ENCODE data around the gene ARG1.
A peak's percentile ranks its signal among the peaks of the same experiment; 100 is the strongest.
"Not testable (repeated sequence)": the region's sequence is repeated elsewhere in the genome, so short reads cannot be mapped to it uniquely, and the experiment has no call there.

The ARG1 gene

GRCh38 chr6:131572686-131573415, at the start of gene ARG1:
Gene ARG1, plus strand, starts transcription at chr6:131573226. Its CDS starts 57 bp downstream, at chr6:131573283.
- DNase-seq (ENCODE audit: low read depth) = no peak

DNA sequence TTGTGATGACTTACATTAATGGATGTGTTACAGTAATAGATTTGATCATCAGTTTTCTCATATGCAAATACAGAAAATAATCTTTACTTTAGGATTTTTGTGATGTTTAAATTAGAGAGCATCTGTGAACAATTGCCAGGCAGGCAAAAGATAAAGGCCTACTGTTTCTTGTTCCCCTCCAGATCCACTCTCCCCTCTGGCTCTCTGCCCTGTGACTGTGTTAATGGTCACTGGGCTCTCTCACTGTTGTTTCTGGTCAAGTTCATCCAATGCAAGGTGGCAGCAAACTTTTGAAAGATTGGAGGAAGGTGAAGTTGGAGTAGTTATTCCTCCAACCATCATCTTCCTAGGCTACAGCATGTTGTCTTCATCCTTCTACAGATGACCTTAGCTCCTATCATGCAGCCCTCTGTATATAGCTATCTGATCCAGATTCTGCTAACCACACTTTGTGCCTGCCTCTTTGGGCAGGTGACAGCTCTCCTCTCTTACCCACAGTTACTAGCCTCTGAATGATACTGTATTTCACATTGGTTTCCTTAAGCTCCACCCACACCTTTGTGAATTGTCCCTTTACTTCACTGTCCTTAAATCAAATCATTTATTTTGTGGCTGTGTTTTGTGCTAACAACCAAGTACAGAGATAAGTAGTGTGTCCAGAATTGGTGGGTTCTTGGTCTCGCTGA, 48.9 kb upstream of the ARG1 start:
- no peak for DNase-seq (ENCODE audit: low read depth)

GRCh38 chr6:131524695-131525336, 48.2 kb upstream of the ARG1 start:
- no peak for DNase-seq (ENCODE audit: low read depth)

DNA sequence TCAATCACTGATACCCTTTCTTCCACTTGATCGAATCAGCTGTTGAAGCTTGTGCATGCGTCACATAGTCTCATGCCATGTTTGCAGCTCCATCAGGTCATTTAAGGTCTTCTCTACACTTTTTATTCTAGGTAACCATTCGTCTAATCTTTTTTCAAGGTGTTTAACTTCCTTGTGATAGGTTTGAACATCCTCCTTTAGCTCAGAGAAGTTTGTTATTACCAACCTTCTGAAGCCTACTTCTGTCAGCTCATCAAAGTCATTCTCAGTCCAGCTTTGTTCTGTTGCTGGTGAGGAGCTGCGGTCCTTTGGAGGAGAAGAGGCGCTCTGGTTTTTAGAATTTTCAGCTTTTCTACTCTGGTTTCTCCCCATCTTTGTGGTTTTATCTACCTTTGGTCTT, 42.1 kb upstream of the ARG1 start:
- not testable (repeated sequence) for DNase-seq (ENCODE audit: low read depth)

DNA sequence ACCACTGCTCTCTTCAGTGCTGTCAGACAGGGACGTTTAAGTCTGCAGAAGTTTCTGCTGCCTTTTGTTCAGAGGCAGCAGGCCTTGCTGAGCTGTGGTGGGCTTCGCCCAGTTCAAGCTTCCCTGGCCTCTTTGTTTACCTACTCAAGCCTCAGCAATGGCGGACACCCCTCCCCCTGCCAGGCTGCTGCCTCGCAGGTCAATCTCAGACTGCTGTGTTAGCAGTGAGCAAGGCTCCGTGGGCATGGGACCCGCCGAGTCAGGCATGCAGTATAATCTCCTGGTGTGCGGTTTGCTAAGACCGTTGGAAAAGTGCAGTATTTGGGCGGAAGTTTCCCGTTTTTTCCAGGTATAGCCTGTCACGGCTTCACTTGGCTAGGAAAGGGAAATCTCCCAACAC, 41.3 kb upstream of the ARG1 start:
- DNase-seq (ENCODE audit: low read depth) = not testable (repeated sequence)

GRCh38 chr6:131532580-131533039, 40.4 kb upstream of the ARG1 start:
- DNase-seq (ENCODE audit: low read depth) = peak; percentile 26

GRCh38 chr6:131538615-131539014, 34.4 kb upstream of the ARG1 start:
- not testable (repeated sequence) for DNase-seq (ENCODE audit: low read depth)

GRCh38 chr6:131545317-131545716, 27.7 kb upstream of the ARG1 start:
- DNase-seq (ENCODE audit: low read depth) = no peak

DNA sequence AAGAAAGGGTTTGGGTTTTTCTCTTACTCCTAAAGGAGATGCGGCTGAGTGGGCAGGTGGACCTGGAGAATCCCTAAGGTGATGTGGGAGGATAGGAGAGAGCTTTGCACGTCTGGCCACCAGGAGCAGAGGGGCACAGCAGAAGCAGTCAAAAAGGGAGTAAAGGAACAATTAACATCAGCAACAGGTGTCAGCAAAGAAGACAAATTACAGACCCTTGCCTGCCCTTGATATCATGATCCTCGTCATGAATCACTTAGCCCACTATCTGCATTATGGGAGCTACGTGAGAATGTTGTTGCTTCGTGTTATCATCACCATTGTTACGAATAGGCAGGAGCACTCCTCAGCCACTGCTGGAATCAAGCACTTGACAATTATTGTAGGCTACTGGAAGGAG, 25.5 kb upstream of the ARG1 start:
- DNase-seq (ENCODE audit: low read depth) = no peak

GRCh38 chr6:131548441-131548840, 24.6 kb upstream of the ARG1 start:
- DNase-seq (ENCODE audit: low read depth) = no peak

GRCh38 chr6:131549811-131550210, 23.2 kb upstream of the ARG1 start:
- DNase-seq (ENCODE audit: low read depth) = no peak

DNA sequence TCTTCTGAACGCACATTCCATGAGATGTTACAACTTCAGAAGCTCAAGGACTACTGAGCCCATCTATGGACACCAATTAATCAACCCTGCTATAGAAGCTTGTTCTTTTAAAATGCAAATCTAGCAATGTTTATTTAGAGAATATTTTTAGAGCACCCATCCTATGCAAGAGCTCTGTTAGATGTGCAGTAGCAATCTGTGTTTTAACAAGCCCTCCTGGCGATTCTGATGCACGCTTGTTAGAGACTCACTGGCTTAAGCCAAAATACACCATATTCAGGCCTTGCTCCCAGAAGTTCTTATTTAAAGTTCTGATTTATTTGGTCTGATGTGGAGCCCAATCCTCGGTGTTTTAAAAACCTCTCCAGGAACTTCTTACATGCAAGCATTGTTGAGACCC, 21.1 kb upstream of the ARG1 start:
- DNase-seq (ENCODE audit: low read depth) = no peak

DNA sequence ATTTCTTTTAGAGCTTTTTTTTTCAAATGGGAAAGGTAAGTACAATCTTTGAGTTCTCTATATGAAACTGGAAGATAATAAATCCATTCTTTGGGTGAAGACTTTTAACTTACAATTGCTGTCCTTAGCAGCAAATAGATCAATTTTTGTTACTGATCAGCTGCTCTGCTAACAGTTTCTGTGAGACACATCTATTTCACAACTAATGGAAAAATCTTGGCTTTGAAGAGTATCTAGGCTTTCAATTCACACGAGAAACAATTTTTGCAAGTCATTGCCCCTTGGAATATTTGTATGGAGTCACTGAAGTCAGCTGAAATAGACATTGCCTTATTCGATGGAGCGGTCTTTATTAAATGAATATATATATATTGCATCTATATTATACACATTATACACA, 20.5 kb upstream of the ARG1 start:
- no peak for DNase-seq (ENCODE audit: low read depth)

- no peak for DNase-seq (ENCODE audit: low read depth)
Observed at GRCh38 chr6:131555992-131556391, 17.0 kb upstream of the ARG1 start.

DNA sequence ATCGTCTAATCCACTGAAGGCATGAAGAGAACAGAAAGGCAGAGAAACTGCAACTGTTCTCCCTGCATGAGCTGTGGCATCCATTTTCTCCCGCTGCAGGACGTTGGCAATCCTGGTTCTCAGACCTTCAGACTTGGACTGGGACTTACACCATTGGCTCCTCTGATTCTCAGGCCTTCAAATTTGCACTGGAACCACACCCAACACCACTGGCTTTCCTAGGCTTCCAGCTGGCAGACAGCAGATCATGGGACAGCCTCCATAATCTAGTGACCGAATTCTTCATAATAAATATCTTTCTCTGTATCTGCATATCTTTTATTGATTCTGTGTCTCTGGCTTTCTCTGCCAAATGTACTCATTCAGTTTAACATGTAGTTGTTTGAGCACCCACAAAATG, 14.1 kb upstream of the ARG1 start:
- no peak for DNase-seq (ENCODE audit: low read depth)

DNA sequence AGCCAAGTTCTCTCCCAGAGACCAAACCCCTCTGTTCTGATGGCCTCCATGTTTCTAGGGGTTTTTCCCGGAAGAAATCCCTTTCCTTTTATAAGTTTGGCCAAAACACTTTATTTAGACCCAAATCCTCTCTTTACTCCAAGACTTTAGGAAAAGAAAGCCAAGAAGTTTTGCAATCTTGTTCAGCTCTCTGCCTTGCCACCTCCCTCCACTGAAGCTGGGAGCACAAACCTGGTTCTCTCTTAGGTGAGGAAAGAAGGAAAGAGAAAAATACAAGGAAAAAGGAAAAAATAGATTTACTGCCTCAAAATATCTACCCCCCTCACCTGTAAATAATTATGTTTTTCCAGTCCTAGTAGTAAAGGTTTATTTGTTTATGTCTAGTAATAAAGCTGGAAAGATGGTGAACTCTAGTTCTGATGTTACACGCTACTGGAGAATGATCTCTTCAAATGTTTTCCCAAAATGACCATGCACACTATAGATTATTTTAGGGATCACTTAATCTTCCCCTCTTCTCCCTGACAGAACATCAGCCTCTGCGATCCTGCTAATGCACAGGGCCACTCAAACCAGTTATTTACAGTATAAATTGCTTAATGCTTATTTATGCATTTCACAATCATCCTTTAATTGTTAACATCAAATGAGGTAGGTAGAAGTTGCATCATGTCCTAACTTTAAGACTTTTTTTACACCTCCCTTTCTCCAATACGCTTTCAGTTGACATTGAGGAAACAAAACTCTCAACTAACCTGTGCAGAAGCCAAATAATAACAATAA, 10.9 kb upstream of the ARG1 start:
- DNase-seq (ENCODE audit: low read depth) = no peak

DNA sequence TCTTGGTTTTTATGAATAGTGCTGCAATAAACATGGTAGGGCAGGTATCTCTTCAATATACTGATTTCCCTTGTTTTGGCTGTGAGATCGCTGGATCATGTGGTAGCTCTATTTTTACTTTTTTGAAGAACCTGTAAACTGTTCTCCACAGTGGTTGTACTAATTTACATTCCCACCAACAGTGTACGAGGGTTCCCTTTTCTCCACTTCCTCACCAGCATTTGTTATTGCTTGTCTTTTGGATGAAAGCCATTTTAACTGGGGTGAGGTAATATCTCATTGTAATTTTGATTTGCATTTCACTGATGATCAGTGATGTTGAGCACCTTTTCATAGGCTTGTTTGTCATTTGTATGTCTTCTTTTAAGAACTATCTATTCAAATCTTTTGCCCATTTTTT, 8.0 kb upstream of the ARG1 start:
- no peak for DNase-seq (ENCODE audit: low read depth)

- no peak for DNase-seq (ENCODE audit: low read depth)
Observed at GRCh38 chr6:131568726-131569125, 4.3 kb upstream of the ARG1 start.

DNA sequence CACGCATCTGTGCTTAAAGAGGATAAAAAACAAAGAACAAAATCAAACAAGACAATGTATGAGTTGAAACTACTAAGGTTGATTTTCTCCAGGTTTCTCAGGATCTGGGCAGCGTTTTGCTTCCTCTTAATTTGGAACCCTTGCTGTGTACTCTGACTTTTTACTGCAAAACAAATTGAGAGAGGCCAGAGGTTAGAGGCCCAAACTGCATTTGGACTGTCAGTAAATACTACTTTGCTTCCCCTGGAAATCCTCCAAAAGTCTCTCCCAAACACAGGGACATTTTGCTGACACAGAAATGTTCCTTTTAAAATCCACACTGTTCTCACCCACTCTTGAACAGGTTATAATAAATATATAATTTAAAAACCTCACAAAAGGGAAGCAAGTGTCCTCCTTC, 1.1 kb downstream of the ARG1 start:
- no peak for DNase-seq (ENCODE audit: low read depth)

- DNase-seq (ENCODE audit: low read depth) = no peak
Observed at GRCh38 chr6:131574686-131575085, 1.7 kb downstream of the ARG1 start.

DNA sequence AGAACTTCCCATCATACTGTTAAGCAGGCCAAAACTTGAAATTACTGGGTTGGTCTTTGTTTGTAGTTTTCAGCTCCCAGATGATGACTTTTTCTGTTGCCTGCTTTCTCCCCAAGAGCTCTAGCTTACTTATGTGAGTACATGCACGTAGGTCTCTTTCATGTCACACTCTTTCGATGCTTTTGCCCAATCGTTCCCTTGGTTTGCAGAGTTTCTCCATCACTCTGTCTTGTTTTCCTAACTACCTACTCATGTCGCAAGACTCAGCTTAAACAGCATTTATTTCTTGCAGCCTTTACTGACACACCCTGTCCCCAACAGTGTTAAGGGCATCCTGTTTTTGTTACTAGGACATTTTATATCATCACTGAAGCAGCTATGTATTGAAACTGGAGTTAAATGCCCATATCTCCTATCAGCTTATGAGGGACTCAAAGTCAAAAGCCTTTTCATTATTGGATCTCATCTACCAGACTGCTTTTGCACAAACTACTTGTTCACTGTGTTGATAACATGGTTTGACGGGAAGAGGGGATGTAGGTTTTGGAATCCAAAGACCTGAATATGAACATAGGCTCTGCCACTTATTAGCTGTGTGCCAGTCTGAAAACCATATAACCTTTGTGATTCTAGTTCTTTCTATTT, 2.9 kb downstream of the ARG1 start:
- DNase-seq (ENCODE audit: low read depth) = no peak

GRCh38 chr6:131581523-131581922, 8.5 kb downstream of the ARG1 start:
- no peak for DNase-seq (ENCODE audit: low read depth)
